H1 (cell line): Measurements from ENCODE around the gene IGFBP1.
"Not testable (repeated sequence)": the region's sequence is repeated elsewhere in the genome, so short reads cannot be mapped to it uniquely, and the experiment has no call there.

Source experiments
- CEBPB ChIP-seq: IDR thresholded peaks from 2 replicates; pipeline ENCODE4 v1.6.1; 2012; ENCODE audit warnings: low read depth, low read length
- CHD2 ChIP-seq: IDR thresholded peaks from 2 replicates; pipeline ENCODE4 v1.6.1; 2012; ENCODE audit warnings: low read length, improper control_type of control experiment
- CTCF ChIP-seq, 3 experiments: IDR thresholded peaks; 1 replicate in 2 of 3; 2 replicates in 1 of 3; pipeline versions ENCODE4 v1.5.1 to v1.6.1; 2011; ENCODE audit warnings: low read length in 3 of 3, mild to moderate bottlenecking in 3 of 3, inconsistent platforms in 2 of 3, low read depth in 1 of 3, moderate library complexity in 1 of 3; ENCODE audit not compliant: insufficient read depth in 1 of 3; ENCODE audit errors: control extremely low read depth in 1 of 3
- EP300 ChIP-seq, 2 experiments: IDR thresholded peaks; 1 replicate in 1 of 2; 2 replicates in 1 of 2; pipeline ENCODE4 v1.6.1; 2011 to 2012; ENCODE audit warnings: low read depth in 2 of 2, low read length in 2 of 2, mild to moderate bottlenecking in 2 of 2, borderline replicate concordance in 1 of 2, inconsistent platforms in 1 of 2, moderate library complexity in 1 of 2
- GABPA ChIP-seq: IDR thresholded peaks from 2 replicates; pipeline ENCODE4 v1.6.1; 2011; ENCODE audit warnings: mild to moderate bottlenecking, low read length, moderate library complexity, borderline replicate concordance; ENCODE audit not compliant: insufficient read depth
- GTF2F1 ChIP-seq: IDR thresholded peaks from 2 replicates; pipeline ENCODE4 v1.6.1; 2012; ENCODE audit warnings: low read depth, low read length, improper control_type of control experiment, borderline replicate concordance
- NRF1 ChIP-seq: IDR thresholded peaks from 2 replicates; pipeline ENCODE4 v1.6.1; 2011; ENCODE audit warnings: mild to moderate bottlenecking, low read depth, low read length, improper control_type of control experiment
- POLR2A ChIP-seq, 2 experiments: IDR thresholded peaks; 1 replicate in 1 of 2; 2 replicates in 1 of 2; pipeline ENCODE4 v1.6.1; 2011; ENCODE audit warnings: low read depth in 2 of 2, low read length in 2 of 2, mild to moderate bottlenecking in 2 of 2; ENCODE audit errors: control extremely low read depth in 1 of 2
- POLR2AphosphoS5 ChIP-seq: IDR thresholded peaks from 2 replicates; pipeline ENCODE4 v1.6.1; 2011; ENCODE audit warnings: low read depth, low read length
- SIN3A ChIP-seq, 2 experiments: IDR thresholded peaks in 1 of 2; conservative IDR thresholded peaks in 1 of 2; 2 replicates each; pipeline ENCODE4 v1.6.1; 2011 to 2012; ENCODE audit warnings: low read length in 2 of 2, improper control_type of control experiment in 1 of 2, low read depth in 1 of 2, mild to moderate bottlenecking in 1 of 2
- TAF1 ChIP-seq: IDR thresholded peaks from 2 replicates; pipeline ENCODE4 v1.6.1; 2011; ENCODE audit warnings: mild to moderate bottlenecking, low read depth, low read length
- TCF12 ChIP-seq: IDR thresholded peaks from 2 replicates; pipeline ENCODE4 v1.6.1; 2011; ENCODE audit warnings: low read depth, mild to moderate bottlenecking, low read length
- YY1 ChIP-seq: IDR thresholded peaks from 2 replicates; pipeline ENCODE4 v1.6.1; 2011; ENCODE audit warnings: low read depth, mild to moderate bottlenecking, low read length
- TF ChIP-seq, protein P1 (sequence below): IDR thresholded peaks from 2 replicates; pipeline ENCODE4 v1.6.1; 2011; ENCODE audit warnings: low read depth, mild to moderate bottlenecking, low read length; ENCODE audit not compliant: insufficient read depth

- not testable (repeated sequence) for TF ChIP-seq EP300 (IDR thresholded peaks at IDR 0.05; ENCODE audit: borderline replicate concordance in 1 of 2, low read depth in 2 of 2, low read length in 2 of 2); CHD2; CTCF (IDR thresholded peaks at IDR 0.05; ENCODE audit: control extremely low read depth in 1 of 3, insufficient read depth in 1 of 3, low read depth in 1 of 3, low read length in 3 of 3); SIN3A (conservative IDR thresholded peaks at IDR 0.05 in 1 of 2, IDR thresholded peaks at IDR 0.05 in 1 of 2; ENCODE audit: low read depth in 1 of 2, low read length in 2 of 2); TAF1; POLR2A (IDR thresholded peaks at IDR 0.05; ENCODE audit: control extremely low read depth in 1 of 2, low read depth in 2 of 2, low read length in 2 of 2); POLR2AphosphoS5; NRF1; CEBPB; GTF2F1; TCF12; YY1; GABPA
- TF ChIP-seq, protein P1, sequence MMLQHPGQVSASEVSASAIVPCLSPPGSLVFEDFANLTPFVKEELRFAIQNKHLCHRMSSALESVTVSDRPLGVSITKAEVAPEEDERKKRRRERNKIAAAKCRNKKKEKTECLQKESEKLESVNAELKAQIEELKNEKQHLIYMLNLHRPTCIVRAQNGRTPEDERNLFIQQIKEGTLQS: not testable (repeated sequence)
These were observed 46.2 kb upstream of the IGFBP1 start for GRCh38 chr7:45841926-45842717.
